Measurements from ENCODE around the gene FAM162A.

The FAM162A gene

DNA sequence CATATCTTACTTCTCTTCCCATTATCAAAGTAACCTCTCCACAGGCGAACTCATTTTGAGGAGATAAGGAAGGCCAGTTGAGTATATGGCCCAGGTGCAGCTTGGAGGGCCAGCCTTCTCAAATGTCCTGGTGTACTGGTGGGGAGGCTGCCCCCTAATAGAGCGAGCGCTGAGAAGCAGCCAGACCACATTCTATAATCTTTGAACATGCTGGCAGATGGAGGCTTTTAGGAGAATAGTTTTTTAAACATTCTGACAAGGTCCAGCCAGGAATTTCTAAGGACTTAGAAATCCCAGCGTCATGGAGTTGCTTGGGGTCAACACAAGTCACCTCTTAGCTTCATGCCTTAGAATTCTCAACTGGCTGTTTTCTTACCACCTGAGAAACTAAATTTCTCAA is 26.1 kb downstream of the FAM162A start:
- peak; percentile 63 to 86 for DNase-seq
- WGBS (ENCODE audit: extremely low coverage, insufficient coverage, insufficient read length): no CpG with 5 or more reads among the region's 4 CpGs

DNA sequence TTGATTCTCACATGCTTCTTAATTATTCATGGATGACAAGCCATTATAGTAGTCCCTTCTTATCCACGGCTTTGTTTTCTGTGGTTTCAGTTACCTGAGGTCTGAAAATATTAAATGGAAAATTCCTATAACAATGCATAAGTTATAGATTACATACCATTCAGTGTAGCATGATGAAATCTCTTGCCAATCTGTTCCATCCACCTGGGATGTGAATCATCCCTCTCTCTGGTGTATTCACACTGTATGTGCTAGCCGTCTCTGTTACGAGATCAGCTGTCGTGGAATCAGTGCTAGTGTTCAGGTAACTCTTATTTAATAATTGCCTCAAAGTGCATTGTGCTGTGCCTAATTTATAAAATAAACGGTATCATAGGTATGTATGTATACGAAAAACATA is 26.7 kb downstream of the FAM162A start:
- Histone ChIP-seq H3K9me3 (ENCODE audit: insufficient read depth, low read depth, low read length) (no peaks in the 10 kb centered on the region), H2AK5ac (ENCODE audit: low read length) (no peak overlapping the region), H3K14ac (ENCODE audit: low read length) (no peak overlapping the region), H3K79me1 (ENCODE audit: low read length) (peaks cover under 1% of the 10 kb centered on the region), H2BK5ac (ENCODE audit: low read depth, low read length, poor library complexity) (no peak overlapping the region), H3K18ac (ENCODE audit: low read length) (no peak overlapping the region), H2AFZ (ENCODE audit: insufficient read depth, low read length, poor library complexity) (no peak overlapping the region), H3K4me1 (ENCODE audit: control insufficient read depth in 1 of 2, insufficient read depth in 2 of 2, low read length in 2 of 2) (peaks cover 0 to 3% of the 10 kb centered on the region in 2 experiments), H3K27me3 (ENCODE audit: insufficient read depth, low read length) (no peaks in the 10 kb centered on the region), H3K4me3 (ENCODE audit: low read depth, low read length) (no peak overlapping the region), H3K4me2 (ENCODE audit: low read length) (no peak overlapping the region), H2BK12ac (ENCODE audit: low read length) (no peak overlapping the region), H3K23ac (ENCODE audit: low read length) (no peak overlapping the region), H2BK120ac (ENCODE audit: insufficient read depth, low read length, poor library complexity) (no peak overlapping the region), H3K9ac (ENCODE audit: low read length) (no peak overlapping the region), H4K8ac (ENCODE audit: low read depth, low read length) (no peak overlapping the region), H4K12ac (ENCODE audit: low read depth, low read length) (no peak overlapping the region), H3K4ac (ENCODE audit: low read depth, low read length) (no peak overlapping the region), H3K79me2 (ENCODE audit: control insufficient read depth, insufficient read depth, low read length, poor library complexity) (peaks cover 1% of the 10 kb centered on the region), H3K27ac (ENCODE audit: low read depth, low read length) (no peak overlapping the region), H3K36me3 (ENCODE audit: control insufficient read depth in 1 of 2, insufficient read depth in 2 of 2, low read length in 2 of 2) (peaks cover 1 to 4% of the 10 kb centered on the region in 2 experiments), H4K91ac (ENCODE audit: low read depth, low read length) (no peak overlapping the region)
- DNase-seq: peak; percentile 27 to 66
- WGBS (ENCODE audit: extremely low coverage, insufficient coverage, insufficient read length): no CpG with 5 or more reads among the region's 6 CpGs

More for the DNA sequence above, 26.1 kb downstream of the FAM162A start:
- Histone ChIP-seq H2BK5ac (ENCODE audit: low read depth, low read length, poor library complexity) (no peak overlapping the region), H3K27me3 (ENCODE audit: insufficient read depth, low read length) (no peaks in the 10 kb centered on the region), H2AK5ac (ENCODE audit: low read length) (no peak overlapping the region), H3K4me1 (ENCODE audit: control insufficient read depth in 1 of 2, insufficient read depth in 2 of 2, low read length in 2 of 2) (no peaks in the 10 kb centered on the region), H3K14ac (ENCODE audit: low read length) (no peak overlapping the region), H3K36me3 (ENCODE audit: control insufficient read depth in 1 of 2, insufficient read depth in 2 of 2, low read length in 2 of 2) (peaks cover 1 to 4% of the 10 kb centered on the region in 2 experiments), H3K4me3 (ENCODE audit: low read depth, low read length) (no peak overlapping the region), H3K9ac (ENCODE audit: low read length) (no peak overlapping the region), H2BK120ac (ENCODE audit: insufficient read depth, low read length, poor library complexity) (no peak overlapping the region), H3K79me1 (ENCODE audit: low read length) (no peaks in the 10 kb centered on the region), H2AFZ (ENCODE audit: insufficient read depth, low read length, poor library complexity) (no peak overlapping the region), H3K79me2 (ENCODE audit: control insufficient read depth, insufficient read depth, low read length, poor library complexity) (no peaks in the 10 kb centered on the region), H3K18ac (ENCODE audit: low read length) (no peak overlapping the region), H3K4ac (ENCODE audit: low read depth, low read length) (no peak overlapping the region), H2BK12ac (ENCODE audit: low read length) (no peak overlapping the region), H3K27ac (ENCODE audit: low read depth, low read length) (no peak overlapping the region), H3K23ac (ENCODE audit: low read length) (no peak overlapping the region), H4K8ac (ENCODE audit: low read depth, low read length) (no peak overlapping the region), H4K91ac (ENCODE audit: low read depth, low read length) (no peak overlapping the region), H3K9me3 (ENCODE audit: insufficient read depth, low read depth, low read length) (no peaks in the 10 kb centered on the region), H4K12ac (ENCODE audit: low read depth, low read length) (no peak overlapping the region), H3K4me2 (ENCODE audit: low read length) (no peak overlapping the region)

DNA sequence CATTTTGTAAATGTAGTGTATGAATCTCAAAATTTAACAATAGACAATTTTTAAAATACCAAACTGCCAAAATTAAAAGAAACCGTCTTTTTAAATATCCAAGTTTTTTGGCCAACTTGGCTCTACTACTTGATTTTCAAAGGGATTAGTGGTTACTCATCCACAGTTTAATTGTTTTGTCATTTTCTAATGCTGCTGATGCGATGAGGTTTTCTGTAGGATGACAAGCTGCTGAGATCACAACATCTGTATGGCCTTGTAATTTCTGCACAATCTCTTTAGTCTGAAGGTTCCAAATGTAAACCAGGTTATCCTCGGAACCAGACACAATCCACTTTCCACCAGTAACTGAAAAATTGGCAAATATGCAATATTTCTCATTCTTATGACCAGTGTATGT is 30.4 kb downstream of the FAM162A start:
- Histone ChIP-seq H2AK5ac (ENCODE audit: low read length) (no peak overlapping the region), H3K23ac (ENCODE audit: low read length) (no peak overlapping the region), H3K4me3 (ENCODE audit: low read depth, low read length) (no peak overlapping the region), H4K12ac (ENCODE audit: low read depth, low read length) (no peak overlapping the region), H3K27ac (ENCODE audit: low read depth, low read length) (no peak overlapping the region), H3K14ac (ENCODE audit: low read length) (no peak overlapping the region), H3K9ac (ENCODE audit: low read length) (no peak overlapping the region), H3K4me2 (ENCODE audit: low read length) (no peak overlapping the region), H2BK120ac (ENCODE audit: insufficient read depth, low read length, poor library complexity) (no peak overlapping the region), H3K4ac (ENCODE audit: low read depth, low read length) (no peak overlapping the region), H3K36me3 (ENCODE audit: control insufficient read depth in 1 of 2, insufficient read depth in 2 of 2, low read length in 2 of 2) (peaks cover 1 to 4% of the 10 kb centered on the region in 2 experiments), H2BK12ac (ENCODE audit: low read length) (no peak overlapping the region), H2BK5ac (ENCODE audit: low read depth, low read length, poor library complexity) (no peak overlapping the region), H3K18ac (ENCODE audit: low read length) (no peak overlapping the region), H3K27me3 (ENCODE audit: insufficient read depth, low read length) (no peaks in the 10 kb centered on the region), H3K9me3 (ENCODE audit: insufficient read depth, low read depth, low read length) (no peaks in the 10 kb centered on the region), H4K8ac (ENCODE audit: low read depth, low read length) (no peak overlapping the region), H2AFZ (ENCODE audit: insufficient read depth, low read length, poor library complexity) (no peak overlapping the region), H3K79me1 (ENCODE audit: low read length) (peaks cover 8% of the 10 kb centered on the region), H3K79me2 (ENCODE audit: control insufficient read depth, insufficient read depth, low read length, poor library complexity) (peaks cover 3% of the 10 kb centered on the region), H4K91ac (ENCODE audit: low read depth, low read length) (no peak overlapping the region), H3K4me1 (ENCODE audit: control insufficient read depth in 1 of 2, insufficient read depth in 2 of 2, low read length in 2 of 2) (peaks cover 3 to 6% of the 10 kb centered on the region in 2 experiments)
- DNase-seq: no peak
- no CpG with 5 or more reads among the region's 3 CpGs for WGBS (ENCODE audit: extremely low coverage, insufficient coverage, insufficient read length)

DNA sequence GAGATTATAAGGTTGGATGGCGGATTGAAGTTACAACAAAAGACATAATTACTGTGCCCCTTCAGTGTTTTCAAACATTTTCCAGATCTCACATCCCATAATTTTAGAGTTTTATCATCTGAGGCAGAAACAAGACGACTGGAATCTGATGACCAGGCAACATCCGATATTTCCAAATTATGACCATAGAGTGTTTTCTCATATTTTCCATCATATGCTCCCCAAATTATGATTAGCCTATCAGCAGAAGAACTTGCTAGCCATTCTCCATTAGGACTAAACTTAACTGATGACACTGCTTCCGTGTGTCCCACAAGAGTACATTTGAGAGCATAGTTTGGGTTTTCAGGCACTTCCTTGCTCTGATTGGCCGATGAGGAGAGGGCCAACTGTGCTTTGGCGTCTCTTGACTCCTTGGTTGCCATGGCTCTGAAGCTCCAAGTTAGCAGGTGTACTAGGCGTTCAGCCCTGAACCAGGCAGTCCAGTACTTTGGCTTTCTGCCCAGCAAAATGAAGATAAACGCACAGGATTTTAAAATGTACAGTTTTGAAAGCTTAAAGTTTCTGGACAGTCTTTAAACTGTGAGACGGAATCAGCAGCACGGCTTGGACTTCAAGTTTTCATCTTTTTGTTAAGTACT is 31.2 kb downstream of the FAM162A start:
- H3K27ac ChIP-seq (ENCODE audit: low read depth, low read length): peak overlapping the region; percentile 53
- H3K23ac ChIP-seq (ENCODE audit: low read length): no peak overlapping the region
- no peak overlapping the region for H2BK5ac ChIP-seq (ENCODE audit: low read depth, low read length, poor library complexity)
- no peak overlapping the region for H2AK5ac ChIP-seq (ENCODE audit: low read length)
- H3K9ac ChIP-seq (ENCODE audit: low read length): peak overlapping the region; percentile 76
- peak overlapping the region; percentile 81 for H2AFZ ChIP-seq (ENCODE audit: insufficient read depth, low read length, poor library complexity)
- no peak overlapping the region for H3K18ac ChIP-seq (ENCODE audit: low read length)
- peaks cover 3 to 6% of the 10 kb centered on the region in 2 experiments for H3K4me1 ChIP-seq (ENCODE audit: control insufficient read depth in 1 of 2, insufficient read depth in 2 of 2, low read length in 2 of 2)
- H3K4me3 ChIP-seq (ENCODE audit: low read depth, low read length): peak overlapping the region; percentile 79
- H3K9me3 ChIP-seq (ENCODE audit: insufficient read depth, low read depth, low read length): no peaks in the 10 kb centered on the region
- H4K91ac ChIP-seq (ENCODE audit: low read depth, low read length): peak overlapping the region; percentile 68
- H4K12ac ChIP-seq (ENCODE audit: low read depth, low read length): peak overlapping the region; percentile 90
- no peak overlapping the region for H2BK12ac ChIP-seq (ENCODE audit: low read length)
- peaks cover 8% of the 10 kb centered on the region for H3K79me1 ChIP-seq (ENCODE audit: low read length)
- DNase-seq: peak; percentile 37 to 59
- no peak overlapping the region for H2BK120ac ChIP-seq (ENCODE audit: insufficient read depth, low read length, poor library complexity)
- peaks cover 3% of the 10 kb centered on the region for H3K79me2 ChIP-seq (ENCODE audit: control insufficient read depth, insufficient read depth, low read length, poor library complexity)
- no peaks in the 10 kb centered on the region for H3K36me3 ChIP-seq (ENCODE audit: control insufficient read depth in 1 of 2, insufficient read depth in 2 of 2, low read length in 2 of 2)
- WGBS (ENCODE audit: extremely low coverage, insufficient coverage, insufficient read length): no CpG with 5 or more reads among the region's 10 CpGs
- peak overlapping the region; percentile 44 for H3K4ac ChIP-seq (ENCODE audit: low read depth, low read length)
- H3K14ac ChIP-seq (ENCODE audit: low read length): peak overlapping the region; percentile 79
- no peaks in the 10 kb centered on the region for H3K27me3 ChIP-seq (ENCODE audit: insufficient read depth, low read length)
- H3K4me2 ChIP-seq (ENCODE audit: low read length): peak overlapping the region; percentile 90
- peak overlapping the region; percentile 92 for H4K8ac ChIP-seq (ENCODE audit: low read depth, low read length)
